LNCaP clone FGC (cell line): ENCODE results near the gene POGLUT3.

ENCODE experiments used
- DNase-seq: peaks from one replicate; pipeline ENCODE4 v3.0.0-alpha.2; 2011; ENCODE audit warnings: low read depth
- H3K4me3 ChIP-seq: 2 replicates; pipeline ENCODE4 v1.5.1; 2011; ENCODE audit warnings: mild to moderate bottlenecking, low read depth, low read length, control low read depth
- CTCF ChIP-seq: IDR thresholded peaks from 2 replicates; pipeline ENCODE4 v1.5.1; 2012; ENCODE audit warnings: mild to moderate bottlenecking; ENCODE audit not compliant: control insufficient read depth, insufficient read depth; ENCODE audit errors: extremely low read depth

Gene POGLUT3

GRCh38 chr11:108501396-108501795 is 3.2 kb upstream of the POGLUT3 start:
- H3K4me3 ChIP-seq = no peak overlapping the region
- TF ChIP-seq CTCF = no peak
- DNase-seq = no peak

- no peak for DNase-seq
- no peak for TF ChIP-seq CTCF
- H3K4me3 ChIP-seq = no peak overlapping the region
Measured at GRCh38 chr11:108500721-108501120, 2.5 kb upstream of the POGLUT3 start.

GRCh38 chr11:108500169-108500568 is 2.0 kb upstream of the POGLUT3 start:
- DNase-seq = no peak
- H3K4me3 ChIP-seq = no peak overlapping the region
- no peak for TF ChIP-seq CTCF

- H3K4me3 ChIP-seq = no peak overlapping the region
- no peak for DNase-seq
Measured at GRCh38 chr11:108498816-108499408, 728 bp upstream of the POGLUT3 start.

GRCh38 chr11:108497317-108498045 is 703 bp downstream of the POGLUT3 start:
- peak; percentile 80 for DNase-seq
- no peak overlapping the region for H3K4me3 ChIP-seq
- no peak for TF ChIP-seq CTCF

More at GRCh38 chr11:108498816-108499408, 728 bp upstream of the POGLUT3 start:
- TF ChIP-seq CTCF = no peak

- peak; percentile 37 for DNase-seq
- H3K4me3 ChIP-seq = no peak overlapping the region
- TF ChIP-seq CTCF = no peak
Measured at GRCh38 chr11:108496643-108497256, 1.4 kb downstream of the POGLUT3 start.
